Smooth muscle cell (in vitro differentiated cells): ENCODE measurements around the gene CNTN5. TPM values are rescaled to one million over a fixed set of nuclear protein-coding genes. Genes with fewer than 3 reads are reported as not detected.

Experiments
- DNase-seq: peaks from one replicate; lab custom pipeline; 2025; ENCODE audit not compliant: unreplicated experiment; lab: John Stamatoyannopoulos, UW
- H2AFZ ChIP-seq: fragments of 200-600 bp; sonication (generic); 2 replicates; pipeline ENCODE4 v1.6.0; 2016; ENCODE audit warnings: antibody characterized with exemption, low read depth, mild to moderate bottlenecking
- H3F3A ChIP-seq: fragments of 200-600 bp; sonication (generic); 2 replicates; pipeline ENCODE4 v1.6.0; 2017; ENCODE audit warnings: antibody characterized with exemption, low read depth
- H3K27ac ChIP-seq: fragments of 200-600 bp; sonication (generic); 2 replicates; pipeline ENCODE4 v1.5.1; 2016; ENCODE audit warnings: low read depth, mild to moderate bottlenecking
- H3K27me3 ChIP-seq: fragments of 200-600 bp; sonication (generic); 2 replicates; pipeline ENCODE4 v1.6.1; 2016; ENCODE audit warnings: low read depth, mild to moderate bottlenecking
- H3K36me3 ChIP-seq: fragments of 200-600 bp; sonication (generic); 2 replicates; pipeline ENCODE4 v1.5.1; 2016; ENCODE audit warnings: low read depth
- H3K4me1 ChIP-seq: fragments of 200-600 bp; sonication (generic); 2 replicates; pipeline ENCODE4 v1.5.1; 2016; ENCODE audit warnings: low read depth
- H3K4me2 ChIP-seq: fragments of 200-600 bp; sonication (generic); 2 replicates; pipeline ENCODE4 v1.6.0; 2016; ENCODE audit warnings: mild to moderate bottlenecking
- H3K4me3 ChIP-seq: fragments of 200-600 bp; sonication (generic); 2 replicates; pipeline ENCODE4 v1.5.1; 2016; ENCODE audit warnings: mild to moderate bottlenecking
- H3K79me2 ChIP-seq: fragments of 200-600 bp; sonication (generic); 2 replicates; pipeline ENCODE4 v1.6.0; 2016; ENCODE audit warnings: low read depth, mild to moderate bottlenecking
- H3K9ac ChIP-seq: fragments of 200-600 bp; sonication (generic); 2 replicates; pipeline ENCODE4 v1.6.0; 2016; ENCODE audit warnings: low read depth
- H3K9me3 ChIP-seq: fragments of 200-600 bp; sonication (generic); replicated peaks from 2 replicates; pipeline ENCODE4 v1.5.1; 2016; ENCODE audit warnings: low read depth
- H4K20me1 ChIP-seq: fragments of 200-600 bp; sonication (generic); 2 replicates; pipeline ENCODE4 v1.6.0; 2016; ENCODE audit warnings: low read depth
- WGBS: methylation state at CpG from one replicate; pipeline ENCODE4 v1.1.7; 2016; ENCODE audit warnings: low lambda C conversion rate; 5-methylcytosine and 5-hydroxymethylcytosine counted together
- polyA plus RNA-seq: library from polyadenylated mRNA; unstranded; fragments of >200 nt; fragmentation: Nextera tagmentation; extraction: Ambion mirVana; gene quantifications from 2 replicates; pipeline ENCODE4 v1.2.1, GENCODE V29; 2016
- total RNA-seq: library from RNA; depleted of rRNA; stranded (reverse); fragments of >200 nt; gene quantifications from 2 replicates; pipeline ENCODE4 v1.2.3, GENCODE V29; 2014
- TF ChIP-seq, protein P1 (sequence below): fragments of 200-600 bp; sonication (generic); IDR thresholded peaks from 2 replicates; pipeline ENCODE4 v1.5.1; 2017; ENCODE audit warnings: borderline replicate concordance, mild to moderate bottlenecking, antibody characterized with exemption; ENCODE audit not compliant: insufficient read depth, poor library complexity, severe bottlenecking

CNTN5 gene
- total and polyA plus RNA-seq, 2 experiments from 2014 or later: 0.97 to 3.1 TPM

DNA sequence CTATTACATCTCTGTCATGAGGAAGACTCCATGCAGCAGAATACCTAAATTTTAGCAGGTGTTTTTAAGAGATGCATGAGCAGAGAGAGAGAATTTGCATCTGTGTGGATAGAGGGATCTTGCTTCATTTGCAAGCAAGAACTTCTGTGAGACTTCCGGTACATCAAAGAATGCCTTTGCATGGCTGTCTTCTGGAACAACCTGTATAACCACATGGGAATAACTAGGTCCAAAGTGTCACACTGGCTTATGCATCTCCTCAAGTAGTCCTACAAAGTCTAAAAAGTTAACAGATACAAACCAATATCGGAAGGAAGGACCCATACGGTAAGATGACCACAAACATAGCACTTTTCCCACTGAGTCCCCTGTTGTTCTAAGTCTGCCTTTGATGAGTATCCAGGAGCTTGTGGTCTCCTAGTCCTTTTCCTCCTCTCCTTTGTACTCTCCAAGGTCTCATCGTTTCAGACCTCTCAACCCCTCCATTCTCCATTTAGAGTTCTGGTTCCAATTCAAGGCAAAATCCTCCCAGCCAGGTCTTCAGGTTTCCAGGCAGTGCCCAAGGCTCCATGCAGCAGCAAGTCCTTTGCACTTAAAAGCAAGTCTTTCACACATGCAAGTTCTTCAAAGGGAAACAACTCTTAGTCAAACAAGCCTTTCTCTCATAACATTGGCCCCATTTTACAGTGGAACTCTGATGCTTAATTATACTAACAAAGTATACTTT is 1084.7 kb downstream of the CNTN5 start:
- DNase-seq: no peak
- Histone ChIP-seq H2AFZ (no peak overlapping the region), H3K4me3 (no peak overlapping the region), H3K27ac (no peak overlapping the region), H3K9me3 (no peaks in the 10 kb centered on the region), H3K27me3 (no peaks in the 10 kb centered on the region), H3K4me1 (no peaks in the 10 kb centered on the region), H4K20me1 (no peaks in the 10 kb centered on the region), H3K4me2 (no peak overlapping the region), H3K9ac (no peak overlapping the region), H3F3A (no peaks in the 10 kb centered on the region), H3K79me2 (no peaks in the 10 kb centered on the region), H3K36me3 (no peaks in the 10 kb centered on the region)
- TF ChIP-seq, protein P1, sequence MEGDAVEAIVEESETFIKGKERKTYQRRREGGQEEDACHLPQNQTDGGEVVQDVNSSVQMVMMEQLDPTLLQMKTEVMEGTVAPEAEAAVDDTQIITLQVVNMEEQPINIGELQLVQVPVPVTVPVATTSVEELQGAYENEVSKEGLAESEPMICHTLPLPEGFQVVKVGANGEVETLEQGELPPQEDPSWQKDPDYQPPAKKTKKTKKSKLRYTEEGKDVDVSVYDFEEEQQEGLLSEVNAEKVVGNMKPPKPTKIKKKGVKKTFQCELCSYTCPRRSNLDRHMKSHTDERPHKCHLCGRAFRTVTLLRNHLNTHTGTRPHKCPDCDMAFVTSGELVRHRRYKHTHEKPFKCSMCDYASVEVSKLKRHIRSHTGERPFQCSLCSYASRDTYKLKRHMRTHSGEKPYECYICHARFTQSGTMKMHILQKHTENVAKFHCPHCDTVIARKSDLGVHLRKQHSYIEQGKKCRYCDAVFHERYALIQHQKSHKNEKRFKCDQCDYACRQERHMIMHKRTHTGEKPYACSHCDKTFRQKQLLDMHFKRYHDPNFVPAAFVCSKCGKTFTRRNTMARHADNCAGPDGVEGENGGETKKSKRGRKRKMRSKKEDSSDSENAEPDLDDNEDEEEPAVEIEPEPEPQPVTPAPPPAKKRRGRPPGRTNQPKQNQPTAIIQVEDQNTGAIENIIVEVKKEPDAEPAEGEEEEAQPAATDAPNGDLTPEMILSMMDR: no peak
- 60% methylated on average over 4 of the region's 4 CpGs for WGBS

DNA sequence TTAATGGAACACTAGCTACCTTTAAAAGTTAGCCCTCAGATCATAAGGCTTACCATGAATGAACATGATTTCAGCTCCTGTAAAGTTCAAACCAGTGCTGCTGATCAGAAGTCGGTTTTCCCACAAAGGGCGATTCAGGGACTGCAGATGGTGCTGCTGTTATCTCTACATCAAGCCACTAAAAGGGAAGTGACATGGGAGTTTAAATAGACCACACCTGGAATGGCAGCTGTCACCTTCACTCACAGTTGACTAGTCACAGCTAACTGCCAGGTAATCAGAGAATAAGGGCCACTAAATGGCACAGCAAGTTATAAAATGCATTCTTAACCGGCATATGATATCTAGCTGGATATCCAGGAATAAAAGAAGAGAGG is 1085.2 kb downstream of the CNTN5 start:
- Histone ChIP-seq H3K9me3 (no peaks in the 10 kb centered on the region), H3K36me3 (no peaks in the 10 kb centered on the region), H3K9ac (no peak overlapping the region), H2AFZ (no peak overlapping the region), H3K4me2 (no peak overlapping the region), H4K20me1 (no peaks in the 10 kb centered on the region), H3K79me2 (no peaks in the 10 kb centered on the region), H3K4me3 (no peak overlapping the region), H3K27ac (no peak overlapping the region), H3K27me3 (no peaks in the 10 kb centered on the region), H3F3A (no peaks in the 10 kb centered on the region), H3K4me1 (no peaks in the 10 kb centered on the region)
- no peak for DNase-seq
- TF ChIP-seq, protein P1: no peak
- WGBS: 55% methylated on average over 3 of the region's 3 CpGs

DNA sequence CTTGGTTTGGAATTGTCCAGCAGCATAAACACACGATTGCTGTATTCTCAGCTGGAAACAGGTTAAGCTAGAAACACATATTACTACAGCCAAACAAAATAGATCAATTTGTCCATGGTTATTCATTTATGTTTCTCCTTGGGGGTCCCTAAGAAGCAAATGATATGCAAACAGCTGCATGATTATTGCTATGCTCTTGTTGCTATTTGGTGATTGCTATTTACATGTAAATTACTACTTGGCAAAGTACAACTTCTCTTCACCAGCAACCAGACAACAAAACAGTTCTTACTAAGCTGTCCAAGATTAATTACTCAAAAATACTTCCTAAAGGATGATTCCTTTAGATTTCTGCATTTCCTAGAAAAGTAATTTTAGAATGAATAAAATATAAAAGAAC is 1098.4 kb downstream of the CNTN5 start:
- H3K36me3 ChIP-seq: no peaks in the 10 kb centered on the region
- DNase-seq: no peak
- WGBS: 82% methylated on average over 1 of the region's 1 CpG
- no peaks in the 10 kb centered on the region for H3K27me3 ChIP-seq
- no peak overlapping the region for H3K4me3 ChIP-seq
- no peaks in the 10 kb centered on the region for H4K20me1 ChIP-seq
- H3K9me3 ChIP-seq: no peaks in the 10 kb centered on the region
- H3K4me2 ChIP-seq: no peak overlapping the region
- no peaks in the 10 kb centered on the region for H3K4me1 ChIP-seq
- H3K9ac ChIP-seq: no peak overlapping the region
- no peaks in the 10 kb centered on the region for H3K79me2 ChIP-seq
- H2AFZ ChIP-seq: no peak overlapping the region
- H3K27ac ChIP-seq: no peak overlapping the region
- TF ChIP-seq, protein P1: no peak
- no peaks in the 10 kb centered on the region for H3F3A ChIP-seq

DNA sequence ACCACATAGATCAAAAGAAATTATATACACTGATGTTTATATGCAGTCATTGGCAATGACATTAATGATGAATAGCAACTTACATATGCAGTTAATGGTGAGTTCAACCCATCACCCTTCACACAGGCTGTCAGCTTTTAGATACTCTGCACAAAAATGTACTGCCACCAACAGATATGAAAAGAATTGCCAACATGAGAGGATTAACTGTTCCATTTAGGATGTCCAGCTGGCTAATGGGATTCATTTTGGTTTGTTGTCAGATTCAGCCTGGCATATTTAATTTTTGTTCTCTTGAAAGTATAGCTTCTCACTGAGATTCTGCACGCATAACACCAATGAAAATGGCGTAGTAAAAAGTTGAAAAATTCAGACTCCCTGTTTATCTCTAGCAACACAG is 1112.4 kb downstream of the CNTN5 start:
- TF ChIP-seq, protein P1: no peak
- Histone ChIP-seq H3K36me3 (no peaks in the 10 kb centered on the region), H2AFZ (no peak overlapping the region), H3K4me1 (no peaks in the 10 kb centered on the region), H3K9ac (no peak overlapping the region), H3K4me2 (no peak overlapping the region), H3K27me3 (no peaks in the 10 kb centered on the region), H3F3A (no peaks in the 10 kb centered on the region), H3K4me3 (no peak overlapping the region), H4K20me1 (no peaks in the 10 kb centered on the region), H3K79me2 (no peaks in the 10 kb centered on the region), H3K9me3 (no peaks in the 10 kb centered on the region), H3K27ac (no peak overlapping the region)
- 98% methylated on average over 2 of the region's 2 CpGs for WGBS
- no peak for DNase-seq
